ENCODE measurements around the gene CDC5L. TPM values are rescaled to one million over a fixed set of nuclear protein-coding genes. Genes with fewer than 3 reads are reported as not detected.

Gene CDC5L
- 13.2 and 17.7 TPM in 2 replicates for total RNA-seq

DNA sequence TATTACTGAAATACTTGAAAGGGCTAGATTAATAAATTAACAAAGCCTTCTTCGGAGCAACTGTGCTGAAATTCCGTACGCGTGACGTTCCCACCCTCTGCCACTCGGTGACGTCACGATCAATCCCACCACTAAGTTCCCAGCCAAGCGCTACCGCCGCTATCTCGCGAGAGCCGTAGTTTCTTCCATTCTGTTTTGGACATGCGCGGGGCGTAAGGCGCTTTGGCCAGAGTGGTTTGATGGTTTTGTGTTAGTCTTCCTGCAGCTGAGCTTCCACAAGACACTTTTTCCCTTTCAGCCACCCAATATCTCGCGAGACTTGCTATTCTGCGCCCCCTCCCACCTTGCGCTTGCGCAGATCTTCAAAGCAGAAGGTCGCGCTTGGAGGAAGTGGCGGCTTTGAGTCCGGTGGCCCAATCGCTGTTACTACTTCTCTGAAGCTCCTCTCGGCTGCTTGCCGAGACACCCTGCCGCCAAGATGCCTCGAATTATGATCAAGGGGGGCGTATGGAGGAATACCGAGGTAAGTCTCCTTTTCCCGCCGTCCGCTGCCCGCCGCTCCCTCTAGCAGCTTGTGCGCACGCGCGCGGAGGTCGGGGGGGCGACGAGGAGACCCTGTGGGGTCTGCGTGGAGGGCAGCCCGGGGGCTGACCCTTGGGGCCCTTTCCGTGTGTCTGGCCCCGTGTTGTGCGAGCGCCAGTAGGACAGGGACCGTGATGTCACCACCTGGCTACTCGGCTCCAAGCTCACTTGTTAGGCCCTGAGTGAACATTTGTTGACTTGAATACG is at the start of gene CDC5L:
CDC5L (plus strand) TSS at position 361 of the 789 bp plus-strand sequence; CDS start at position 479, 118 bp downstream.

GRCh38 chr6:44342489-44342888 is 45.0 kb upstream of the CDC5L start, which contains the start of gene SPATS1:
Gene SPATS1, plus strand, starts transcription at chr6:44342650. Its CDS starts 446 bp downstream, at chr6:44343096.

Other genes with a start within 250 kb of the CDC5L start
- not detected in 2 replicates for gene CAPN11, start 228.9 kb upstream of the CDC5L start, total RNA-seq
- gene MYMX, start 170.8 kb upstream of the CDC5L start, total RNA-seq, result not detected in 2 replicates
- gene SLC29A1, start 164.1 kb upstream of the CDC5L start, total RNA-seq, result 23.4 and 26.0 TPM in 2 replicates
- 935 and 976 TPM in 2 replicates for gene HSP90AB1, start 140.6 kb upstream of the CDC5L start, total RNA-seq
- 85.9 and 88.7 TPM in 2 replicates for gene SLC35B2, start 130.2 kb upstream of the CDC5L start, total RNA-seq
- 10.6 and 17.0 TPM in 2 replicates for gene NFKBIE, start 122.2 kb upstream of the CDC5L start, total RNA-seq
- under 0.01 TPM in 1 of 2 replicates, not detected in the other for gene TMEM151B, start 117.3 kb upstream of the CDC5L start, total RNA-seq
- 17.0 and 18.1 TPM in 2 replicates for gene AARS2, start 74.4 kb upstream of the CDC5L start, total RNA-seq
- gene SPATS1, start 45.1 kb upstream of the CDC5L start, total RNA-seq, result not detected in 2 replicates